Mammary epithelial cell (primary cell): ENCODE results near the gene STAT1.

ENCODE experiments used
- CTCF ChIP-seq, 2 donors: IDR thresholded peaks in 1 of 2; conservative IDR thresholded peaks in 1 of 2; 2 replicates each; pipeline ENCODE4 v1.5.1; 2011 to 2012; ENCODE audit warnings: inconsistent platforms in 2 of 2, low read length in 2 of 2, mild to moderate bottlenecking in 2 of 2, control low read depth in 1 of 2, low read depth in 1 of 2; ENCODE audit not compliant: insufficient read depth in 1 of 2; ENCODE audit errors: extremely low read depth in 1 of 2
- EZH2 ChIP-seq: IDR thresholded peaks from 2 replicates; pipeline ENCODE4 v1.6.1; 2012; ENCODE audit warnings: low read length, inconsistent platforms, borderline replicate concordance

DNA sequence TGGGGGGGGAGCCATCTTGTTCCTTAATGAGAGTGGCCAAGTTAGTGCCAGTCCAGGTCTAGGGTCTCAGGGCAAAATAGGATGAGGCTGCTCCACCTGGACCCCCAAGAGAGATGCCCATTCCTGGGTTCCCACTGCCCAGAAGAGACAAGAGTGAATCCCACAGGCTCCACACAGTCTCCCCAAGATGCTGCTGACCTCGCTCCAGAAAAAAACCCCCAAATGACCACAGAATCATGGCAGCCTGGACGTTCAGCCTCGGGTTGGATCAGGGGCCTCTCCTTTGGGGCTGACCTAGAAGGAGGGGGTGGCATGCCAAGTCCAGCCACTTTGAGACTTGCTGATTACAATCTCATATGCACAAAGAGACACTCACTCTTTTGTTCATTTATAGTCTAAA is 25.1 kb downstream of the STAT1 start:
- TF ChIP-seq CTCF (conservative IDR thresholded peaks at IDR 0.05 in 1 of 2, IDR thresholded peaks at IDR 0.05 in 1 of 2; ENCODE audit: extremely low read depth in 1 of 2, insufficient read depth in 1 of 2, low read depth in 1 of 2, low read length in 2 of 2) (no peak), EZH2 (no peak)
